ENCODE data around the gene TRAPPC14. TPM values are rescaled to one million over a fixed set of nuclear protein-coding genes. Genes with fewer than 3 reads are reported as not detected.

The TRAPPC14 gene
- total and polyA plus RNA-seq, 9 of the 15 experiments (the other 6 are each of a cell fraction or from before 2014, with no cell fraction given), result 0.42 to 45.9 (median 18.2) TPM

DNA sequence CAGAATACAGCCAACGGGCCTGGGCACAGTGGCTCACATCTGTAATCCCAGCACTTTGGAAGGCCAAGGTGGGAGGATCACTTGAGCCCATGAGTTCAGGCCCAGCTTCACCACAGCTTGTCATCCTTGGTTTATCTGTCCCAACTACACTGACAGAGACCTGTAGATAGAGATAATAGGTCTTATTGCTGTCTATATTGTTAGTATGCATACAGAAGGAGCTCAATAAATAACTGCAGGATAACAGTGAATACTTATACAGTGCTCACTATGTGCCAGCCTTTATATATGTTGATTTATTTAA, 37.8 kb downstream of the TRAPPC14 start (continued):
- no peak for TF ChIP-seq ZBTB1 (CRISPR knock-in tag; IDR thresholded peaks at IDR 0.05; ENCODE audit: borderline replicate concordance, low read depth)
- TF ChIP-seq, protein P1, sequence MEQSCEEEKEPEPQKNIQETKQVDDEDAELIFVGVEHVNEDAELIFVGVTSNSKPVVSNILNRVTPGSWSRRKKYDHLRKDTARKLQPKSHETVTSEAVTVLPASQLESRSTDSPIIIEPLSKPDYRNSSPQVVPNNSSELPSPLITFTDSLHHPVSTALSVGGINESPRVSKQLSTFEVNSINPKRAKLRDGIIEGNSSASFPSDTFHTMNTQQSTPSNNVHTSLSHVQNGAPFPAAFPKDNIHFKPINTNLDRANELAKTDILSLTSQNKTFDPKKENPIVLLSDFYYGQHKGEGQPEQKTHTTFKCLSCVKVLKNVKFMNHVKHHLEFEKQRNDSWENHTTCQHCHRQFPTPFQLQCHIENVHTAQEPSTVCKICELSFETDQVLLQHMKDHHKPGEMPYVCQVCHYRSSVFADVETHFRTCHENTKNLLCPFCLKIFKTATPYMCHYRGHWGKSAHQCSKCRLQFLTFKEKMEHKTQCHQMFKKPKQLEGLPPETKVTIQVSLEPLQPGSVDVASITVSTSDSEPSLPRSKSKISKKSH (CRISPR knock-in tag; IDR thresholded peaks at IDR 0.05), result no peak
- TF ChIP-seq KDM5B (IDR thresholded peaks at IDR 0.05; ENCODE audit: insufficient replicate concordance, low read depth, low read length), result no peak
- no peak for TF ChIP-seq ZNF217 (CRISPR knock-in tag; IDR thresholded peaks at IDR 0.05)
- TF ChIP-seq XRCC3 (IDR thresholded peaks at IDR 0.05), result no peak
- peak; percentile 94 for TF ChIP-seq ZKSCAN8 (CRISPR knock-in tag; IDR thresholded peaks at IDR 0.05)
- TF ChIP-seq, protein P2, sequence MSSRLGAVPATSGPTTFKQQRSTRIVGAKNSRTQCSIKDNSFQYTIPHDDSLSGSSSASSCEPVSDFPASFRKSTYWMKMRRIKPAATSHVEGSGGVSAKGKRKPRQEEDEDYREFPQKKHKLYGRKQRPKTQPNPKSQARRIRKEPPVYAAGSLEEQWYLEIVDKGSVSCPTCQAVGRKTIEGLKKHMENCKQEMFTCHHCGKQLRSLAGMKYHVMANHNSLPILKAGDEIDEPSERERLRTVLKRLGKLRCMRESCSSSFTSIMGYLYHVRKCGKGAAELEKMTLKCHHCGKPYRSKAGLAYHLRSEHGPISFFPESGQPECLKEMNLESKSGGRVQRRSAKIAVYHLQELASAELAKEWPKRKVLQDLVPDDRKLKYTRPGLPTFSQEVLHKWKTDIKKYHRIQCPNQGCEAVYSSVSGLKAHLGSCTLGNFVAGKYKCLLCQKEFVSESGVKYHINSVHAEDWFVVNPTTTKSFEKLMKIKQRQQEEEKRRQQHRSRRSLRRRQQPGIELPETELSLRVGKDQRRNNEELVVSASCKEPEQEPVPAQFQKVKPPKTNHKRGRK (tag; IDR thresholded peaks at IDR 0.05), result no peak
- no peak for TF ChIP-seq KHSRP (IDR thresholded peaks at IDR 0.05)
- no peak for TF ChIP-seq SPI1 (IDR thresholded peaks at IDR 0.05; ENCODE audit: borderline replicate concordance, low read depth, low read length)
- no peak for TF ChIP-seq KLF10 (CRISPR knock-in tag; IDR thresholded peaks at IDR 0.05)
- TF ChIP-seq, protein P3, sequence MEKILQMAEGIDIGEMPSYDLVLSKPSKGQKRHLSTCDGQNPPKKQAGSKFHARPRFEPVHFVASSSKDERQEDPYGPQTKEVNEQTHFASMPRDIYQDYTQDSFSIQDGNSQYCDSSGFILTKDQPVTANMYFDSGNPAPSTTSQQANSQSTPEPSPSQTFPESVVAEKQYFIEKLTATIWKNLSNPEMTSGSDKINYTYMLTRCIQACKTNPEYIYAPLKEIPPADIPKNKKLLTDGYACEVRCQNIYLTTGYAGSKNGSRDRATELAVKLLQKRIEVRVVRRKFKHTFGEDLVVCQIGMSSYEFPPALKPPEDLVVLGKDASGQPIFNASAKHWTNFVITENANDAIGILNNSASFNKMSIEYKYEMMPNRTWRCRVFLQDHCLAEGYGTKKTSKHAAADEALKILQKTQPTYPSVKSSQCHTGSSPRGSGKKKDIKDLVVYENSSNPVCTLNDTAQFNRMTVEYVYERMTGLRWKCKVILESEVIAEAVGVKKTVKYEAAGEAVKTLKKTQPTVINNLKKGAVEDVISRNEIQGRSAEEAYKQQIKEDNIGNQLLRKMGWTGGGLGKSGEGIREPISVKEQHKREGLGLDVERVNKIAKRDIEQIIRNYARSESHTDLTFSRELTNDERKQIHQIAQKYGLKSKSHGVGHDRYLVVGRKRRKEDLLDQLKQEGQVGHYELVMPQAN (IDR thresholded peaks at IDR 0.05; ENCODE audit: borderline replicate concordance), result no peak
- no peak for TF ChIP-seq SRSF3 (IDR thresholded peaks at IDR 0.05; ENCODE audit: insufficient read depth, low read length)
- TF ChIP-seq RCOR1 (IDR thresholded peaks at IDR 0.05; ENCODE audit: borderline replicate concordance in 1 of 2, low read depth in 2 of 2, low read length in 2 of 2), result 0 out of 4 replicates have a peak, but pooled peaks of 1 of the 2 experiments have one; percentile 24
- TF ChIP-seq, protein P4, sequence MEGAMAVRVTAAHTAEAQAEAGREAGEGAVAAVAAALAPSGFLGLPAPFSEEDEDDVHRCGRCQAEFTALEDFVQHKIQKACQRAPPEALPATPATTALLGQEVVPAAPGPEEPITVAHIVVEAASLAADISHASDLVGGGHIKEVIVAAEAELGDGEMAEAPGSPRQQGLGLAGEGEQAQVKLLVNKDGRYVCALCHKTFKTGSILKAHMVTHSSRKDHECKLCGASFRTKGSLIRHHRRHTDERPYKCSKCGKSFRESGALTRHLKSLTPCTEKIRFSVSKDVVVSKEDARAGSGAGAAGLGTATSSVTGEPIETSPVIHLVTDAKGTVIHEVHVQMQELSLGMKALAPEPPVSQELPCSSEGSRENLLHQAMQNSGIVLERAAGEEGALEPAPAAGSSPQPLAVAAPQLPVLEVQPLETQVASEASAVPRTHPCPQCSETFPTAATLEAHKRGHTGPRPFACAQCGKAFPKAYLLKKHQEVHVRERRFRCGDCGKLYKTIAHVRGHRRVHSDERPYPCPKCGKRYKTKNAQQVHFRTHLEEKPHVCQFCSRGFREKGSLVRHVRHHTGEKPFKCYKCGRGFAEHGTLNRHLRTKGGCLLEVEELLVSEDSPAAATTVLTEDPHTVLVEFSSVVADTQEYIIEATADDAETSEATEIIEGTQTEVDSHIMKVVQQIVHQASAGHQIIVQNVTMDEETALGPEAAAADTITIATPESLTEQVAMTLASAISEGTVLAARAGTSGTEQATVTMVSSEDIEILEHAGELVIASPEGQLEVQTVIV (CRISPR knock-in tag; IDR thresholded peaks at IDR 0.05; ENCODE audit: borderline replicate concordance), result no peak
- TF ChIP-seq MECOM (CRISPR knock-in tag; IDR thresholded peaks at IDR 0.05), result no peak
- TF ChIP-seq TCF3 (CRISPR knock-in tag; IDR thresholded peaks at IDR 0.05), result peak; percentile 39
- TF ChIP-seq CBFB (CRISPR knock-in tag; IDR thresholded peaks at IDR 0.05), result no peak
- TF ChIP-seq E2F3 (CRISPR knock-in tag; IDR thresholded peaks at IDR 0.05), result no peak
- TF ChIP-seq LCOR (CRISPR knock-in tag; IDR thresholded peaks at IDR 0.05), result no peak
- TF ChIP-seq RAD21 (CRISPR knock-in tag; conservative IDR thresholded peaks at IDR 0.05 in 1 of 2, IDR thresholded peaks at IDR 0.05 in 1 of 2), result no peak
- TF ChIP-seq, protein P5, sequence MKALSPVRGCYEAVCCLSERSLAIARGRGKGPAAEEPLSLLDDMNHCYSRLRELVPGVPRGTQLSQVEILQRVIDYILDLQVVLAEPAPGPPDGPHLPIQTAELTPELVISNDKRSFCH (CRISPR knock-in tag; IDR thresholded peaks at IDR 0.05), result no peak
- TF ChIP-seq, protein P5 (tag; IDR thresholded peaks at IDR 0.05), result no peak
- no peak for TF ChIP-seq ELF1 (tag; IDR thresholded peaks at IDR 0.05)
